Thymus (tissue), 11 donors: ENCODE results near the gene UBASH3B. TPM values are rescaled to one million over a fixed set of nuclear protein-coding genes. Genes with fewer than 3 reads are reported as not detected.

Experiments
- DNase-seq, 9 donors: peaks; one replicate each; pipeline ENCODE4 v3.0.0-alpha.2; 2013; ENCODE audit warnings: low spot score in 9 of 9, low read depth in 6 of 9, missing footprints in 1 of 9
- H3K27ac ChIP-seq, 2 donors: one replicate each; pipeline ENCODE4 v1.5.1; 2013; ENCODE audit warnings: control low read depth in 1 of 2, low read depth in 1 of 2, low read length in 1 of 2, mild to moderate bottlenecking in 1 of 2, moderate library complexity in 1 of 2
- H3K27me3 ChIP-seq, 2 donors: one replicate each; pipeline ENCODE4 v1.5.1; 2013; ENCODE audit warnings: low read length in 1 of 2; ENCODE audit not compliant: control insufficient read depth in 2 of 2, insufficient read depth in 1 of 2
- H3K36me3 ChIP-seq, 2 donors: one replicate each; pipeline ENCODE4 v1.5.1; 2013; ENCODE audit warnings: low read length in 1 of 2, mild to moderate bottlenecking in 1 of 2, moderate library complexity in 1 of 2; ENCODE audit not compliant: control insufficient read depth in 2 of 2, insufficient read depth in 2 of 2
- H3K4me1 ChIP-seq, 2 donors: one replicate each; pipeline ENCODE4 v1.5.1; 2013; ENCODE audit warnings: low read length in 2 of 2; ENCODE audit not compliant: control insufficient read depth in 2 of 2, insufficient read depth in 2 of 2
- H3K4me3 ChIP-seq, 2 donors: one replicate each; pipeline ENCODE4 v1.5.1; 2013; ENCODE audit warnings: low read length in 2 of 2, control low read depth in 1 of 2, mild to moderate bottlenecking in 1 of 2
- H3K9me3 ChIP-seq, 2 donors: one replicate each; pipeline ENCODE4 v1.5.1; 2013; ENCODE audit warnings: low read length in 1 of 2, mild to moderate bottlenecking in 1 of 2; ENCODE audit not compliant: control insufficient read depth in 2 of 2, insufficient read depth in 1 of 2
- WGBS: extraction: QIAGEN DNeasy Blood & Tissue Kit; methylation state at CpG from one replicate; pipeline ENCODE4 v1.1.7; 2013; 5-methylcytosine and 5-hydroxymethylcytosine counted together
- polyA plus RNA-seq: library from polyadenylated mRNA; stranded (reverse); fragments of 200-250 nt; gene quantifications from one replicate; pipeline ENCODE4 v1.2.3, GENCODE V29; 2013
- total RNA-seq: library from RNA; stranded (reverse); fragments of 120-200 nt; gene quantifications from one replicate; pipeline ENCODE4 v1.2.4, GENCODE V29; 2013
- donor health status: healthy.

Gene UBASH3B
- total and polyA plus RNA-seq, 2 donors: 11.2 to 14.8 TPM

- H3K36me3 ChIP-seq: peaks cover 0 to 29% of the 10 kb centered on the region in 2 donors
- peaks cover 0 to 4% of the 10 kb centered on the region in 2 donors for H3K9me3 ChIP-seq
- H3K4me3 ChIP-seq: no peak overlapping the region
- H3K4me1 ChIP-seq: peaks cover 57 to 98% of the 10 kb centered on the region in 2 donors
- DNase-seq: no peak
- no peaks in the 10 kb centered on the region for H3K27me3 ChIP-seq
- peak overlapping the region in 1 of 2 donors; percentile 33 for H3K27ac ChIP-seq
These were observed 11.2 kb downstream of the UBASH3B start for GRCh38 chr11:122666743-122667142.

GRCh38 chr11:122668562-122669090 is 13.1 kb downstream of the UBASH3B start:
- no peaks in the 10 kb centered on the region for H3K27me3 ChIP-seq
- peaks cover 0 to 4% of the 10 kb centered on the region in 2 donors for H3K9me3 ChIP-seq
- WGBS: 11% methylated on average over 6 of the region's 6 CpGs
- peaks cover 0 to 29% of the 10 kb centered on the region in 2 donors for H3K36me3 ChIP-seq
- H3K4me3 ChIP-seq: no peak overlapping the region
- H3K4me1 ChIP-seq: peaks cover 61 to 97% of the 10 kb centered on the region in 2 donors
- DNase-seq: no peak
- peak overlapping the region in 1 of 2 donors; percentile 38 for H3K27ac ChIP-seq

- whole genome bisulfite sequencing: 16% methylated on average over 1 of the region's 1 CpG
- no peaks in the 10 kb centered on the region for H3K27me3 ChIP-seq
- H3K36me3 ChIP-seq: peaks cover 0 to 22% of the 10 kb centered on the region in 2 donors
- H3K4me1 ChIP-seq: peaks cover 61 to 97% of the 10 kb centered on the region in 2 donors
- H3K27ac ChIP-seq: peak overlapping the region in 1 of 2 donors; percentile 83
- peaks cover 0 to 9% of the 10 kb centered on the region in 2 donors for H3K9me3 ChIP-seq
- no peak overlapping the region for H3K4me3 ChIP-seq
- DNase-seq: no peak
These were observed 14.6 kb downstream of the UBASH3B start for GRCh38 chr11:122670131-122670530.

- Histone ChIP-seq H3K36me3 (peaks cover 0 to 14% of the 10 kb centered on the region in 2 donors), H3K4me3 (no peak overlapping the region), H3K27me3 (no peaks in the 10 kb centered on the region), H3K4me1 (peaks cover 66 to 98% of the 10 kb centered on the region in 2 donors), H3K9me3 (peaks cover 0 to 9% of the 10 kb centered on the region in 2 donors), H3K27ac (peak overlapping the region; percentile 19 to 83)
- DNase-seq: peak in 2 of 9 donors; percentile 32 to 68
- WGBS: 27% methylated on average over 12 of the region's 12 CpGs
These were observed 15.9 kb downstream of the UBASH3B start for GRCh38 chr11:122671400-122671891.

- Histone ChIP-seq H3K4me1 (peaks cover 64 to 96% of the 10 kb centered on the region in 2 donors), H3K27ac (peak overlapping the region; percentile 15 to 56), H3K36me3 (peaks cover 0 to 14% of the 10 kb centered on the region in 2 donors), H3K4me3 (no peak overlapping the region), H3K27me3 (no peaks in the 10 kb centered on the region), H3K9me3 (peaks cover 0 to 9% of the 10 kb centered on the region in 2 donors)
- DNase-seq: no peak
- WGBS: 97% methylated on average over 4 of the region's 4 CpGs
These were observed 17.4 kb downstream of the UBASH3B start for GRCh38 chr11:122672892-122673291.

- Histone ChIP-seq H3K4me3 (no peak overlapping the region), H3K27ac (peak overlapping the region in 1 of 2 donors; percentile 76), H3K36me3 (peaks cover 0 to 18% of the 10 kb centered on the region in 2 donors), H3K27me3 (no peaks in the 10 kb centered on the region), H3K9me3 (peaks cover 0 to 9% of the 10 kb centered on the region in 2 donors), H3K4me1 (peaks cover 56 to 88% of the 10 kb centered on the region in 2 donors)
- no peak for DNase-seq
These were observed 18.2 kb downstream of the UBASH3B start for GRCh38 chr11:122673701-122674100.

- 97% methylated on average over 4 of the region's 4 CpGs for WGBS
- H3K27ac ChIP-seq: no peak overlapping the region
These were observed 21.1 kb downstream of the UBASH3B start for GRCh38 chr11:122676638-122677037.

GRCh38 chr11:122677256-122677655 is 21.7 kb downstream of the UBASH3B start:
- 86% methylated on average over 6 of the region's 6 CpGs for WGBS
- Histone ChIP-seq H3K4me1 (peaks cover 34 to 78% of the 10 kb centered on the region in 2 donors), H3K4me3 (no peak overlapping the region), H3K27ac (no peak overlapping the region), H3K9me3 (peaks cover 0 to 5% of the 10 kb centered on the region in 2 donors), H3K36me3 (peaks cover 0 to 16% of the 10 kb centered on the region in 2 donors), H3K27me3 (no peaks in the 10 kb centered on the region)
- no peak for DNase-seq

More at GRCh38 chr11:122676638-122677037, 21.1 kb downstream of the UBASH3B start:
- Histone ChIP-seq H3K36me3 (peaks cover 0 to 18% of the 10 kb centered on the region in 2 donors), H3K4me1 (peaks cover 39 to 78% of the 10 kb centered on the region in 2 donors), H3K4me3 (no peak overlapping the region), H3K27me3 (no peaks in the 10 kb centered on the region), H3K9me3 (peaks cover 0 to 5% of the 10 kb centered on the region in 2 donors)
- DNase-seq: no peak

- Histone ChIP-seq H3K27ac (no peak overlapping the region), H3K36me3 (peaks cover 0 to 13% of the 10 kb centered on the region in 2 donors), H3K27me3 (no peaks in the 10 kb centered on the region), H3K4me1 (peaks cover 29 to 72% of the 10 kb centered on the region in 2 donors), H3K4me3 (no peak overlapping the region), H3K9me3 (peaks cover 0 to 8% of the 10 kb centered on the region in 2 donors)
- no peak for DNase-seq
These were observed 22.9 kb downstream of the UBASH3B start for GRCh38 chr11:122678406-122678805.
